Esophagus muscularis mucosa (tissue), 4 donors: ENCODE results near the gene PRKCD. TPM values are rescaled to one million over a fixed set of nuclear protein-coding genes. Genes with fewer than 3 reads are reported as not detected.
A peak's percentile ranks its signal among the peaks of the same experiment; 100 is the strongest.

Experiments used
- DNase-seq: peaks from one replicate; pipeline ENCODE4 v3.0.0-alpha.2; 2017; ENCODE audit errors: extremely low spot score
- H3K27ac ChIP-seq, 4 donors: fragments of 200-600 bp; sonication (generic); replicated peaks in 1 of 4; 1 replicate in 3 of 4; 2 replicates in 1 of 4; pipeline ENCODE4 v1.5.1; 2016 to 2019; ENCODE audit warnings: mild to moderate bottlenecking in 1 of 4
- H3K27me3 ChIP-seq, 4 donors: fragments of 200-600 bp; sonication (generic); one replicate each; pipeline versions ENCODE4 v1.5.1 to v1.6.0; 2016 to 2019
- H3K36me3 ChIP-seq, 4 donors: fragments of 200-600 bp; sonication (generic); one replicate each; pipeline ENCODE4 v1.5.1; 2016 to 2019
- H3K4me1 ChIP-seq, 4 donors: fragments of 200-600 bp; sonication (generic); one replicate each; pipeline ENCODE4 v1.5.1; 2016 to 2019
- H3K4me3 ChIP-seq, 4 donors: fragments of 200-600 bp; sonication (generic); 1 replicate in 2 of 4; 2 replicates in 2 of 4; pipeline ENCODE4 v1.5.1; 2016 to 2019; ENCODE audit warnings: mild to moderate bottlenecking in 4 of 4, moderate library complexity in 1 of 4
- H3K9me3 ChIP-seq, 4 donors: fragments of 200-600 bp; sonication (generic); 1 replicate in 3 of 4; 2 replicates in 1 of 4; pipeline ENCODE4 v1.5.1; 2016 to 2019
- EP300 ChIP-seq: sonication (generic); formaldehyde crosslinking; IDR thresholded peaks from one replicate; pipeline ENCODE4 v1.6.1; 2017; ENCODE audit warnings: antibody characterized with exemption
- POLR2A ChIP-seq: fragments of 450-650 bp; IDR thresholded peaks from one replicate; pipeline ENCODE4 v1.6.1; 2017; ENCODE audit warnings: antibody characterized with exemption, moderate library complexity, mild to moderate bottlenecking, low read depth
- POLR2AphosphoS5 ChIP-seq, 2 donors: sonication (generic); formaldehyde crosslinking; IDR thresholded peaks; one replicate each; pipeline ENCODE4 v1.6.1; 2017; ENCODE audit warnings: antibody characterized with exemption in 2 of 2
- WGBS: methylation state at CpG from one replicate; pipeline ENCODE4 v1.1.5; 2018; 5-methylcytosine and 5-hydroxymethylcytosine counted together
- intact Hi-C: fragments of 100-400 bp; cut with DNase I; formaldehyde crosslinking; loops from one replicate; pipeline ENCODE4 v1.15.1; 2023
- total RNA-seq, 4 donors: library from RNA; depleted of rRNA; stranded (reverse); fragments of >200 nt; gene quantifications; one replicate each; pipeline versions ENCODE4 v1.1.0 to v1.2.1, GENCODE V29; 2016
- TF ChIP-seq, protein P1 (sequence below), 3 experiments: fragments of 200-600 bp in 2 of 3; fragments of 450-650 bp in 1 of 3; sonication (generic) in 2 of 3; IDR thresholded peaks; one replicate each; pipeline ENCODE4 v1.5.1; 2017 to 2019; ENCODE audit warnings: antibody characterized with exemption in 3 of 3, mild to moderate bottlenecking in 2 of 3, moderate library complexity in 1 of 3

PRKCD gene
- total RNA-seq, 4 donors from 2014 or later, result 7.0 to 16.7 (median 12.4) TPM

DNA sequence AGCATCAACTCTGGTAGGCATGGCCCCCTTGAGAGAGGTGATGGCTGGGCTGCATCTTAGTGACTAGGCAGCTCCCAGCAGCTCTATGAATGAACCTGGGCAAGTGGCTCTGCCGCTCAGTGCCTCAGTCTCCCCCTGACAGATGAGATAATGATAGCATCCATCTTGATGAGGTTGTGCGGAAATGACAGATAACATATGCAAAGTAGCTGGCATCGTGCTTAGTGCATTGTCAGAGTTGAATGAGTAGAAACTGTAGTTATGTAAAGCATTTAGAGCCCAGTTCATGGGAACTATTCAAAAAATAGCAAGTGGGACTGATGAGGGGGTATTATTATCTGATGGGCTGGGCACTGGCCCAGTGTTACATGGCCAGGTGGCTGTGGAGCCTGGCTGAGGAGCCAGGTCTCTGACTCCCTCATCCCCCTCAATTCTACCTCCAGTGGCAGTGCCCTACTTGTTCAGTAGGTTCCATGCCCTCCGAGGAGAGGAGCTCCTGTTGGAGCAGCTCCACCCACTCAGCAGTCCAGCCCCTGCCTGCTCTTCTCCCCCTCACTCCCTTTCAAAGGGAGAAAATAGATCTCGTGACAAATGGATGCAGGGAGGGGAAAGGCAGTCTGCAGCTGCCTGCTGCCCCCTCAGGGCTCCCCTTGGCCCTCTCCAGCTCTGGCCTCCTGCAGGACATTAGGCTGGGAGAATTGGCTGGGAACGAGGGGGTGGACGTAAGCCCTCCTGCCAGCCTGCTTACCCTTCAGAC is 6.6 kb downstream of the PRKCD start:
- no peaks in the 10 kb centered on the region for H3K9me3 ChIP-seq
- H3K27me3 ChIP-seq, result no peaks in the 10 kb centered on the region
- H3K27ac ChIP-seq, result peak overlapping the region; percentile 33 to 60 (median 40)
- TF ChIP-seq, protein P1, sequence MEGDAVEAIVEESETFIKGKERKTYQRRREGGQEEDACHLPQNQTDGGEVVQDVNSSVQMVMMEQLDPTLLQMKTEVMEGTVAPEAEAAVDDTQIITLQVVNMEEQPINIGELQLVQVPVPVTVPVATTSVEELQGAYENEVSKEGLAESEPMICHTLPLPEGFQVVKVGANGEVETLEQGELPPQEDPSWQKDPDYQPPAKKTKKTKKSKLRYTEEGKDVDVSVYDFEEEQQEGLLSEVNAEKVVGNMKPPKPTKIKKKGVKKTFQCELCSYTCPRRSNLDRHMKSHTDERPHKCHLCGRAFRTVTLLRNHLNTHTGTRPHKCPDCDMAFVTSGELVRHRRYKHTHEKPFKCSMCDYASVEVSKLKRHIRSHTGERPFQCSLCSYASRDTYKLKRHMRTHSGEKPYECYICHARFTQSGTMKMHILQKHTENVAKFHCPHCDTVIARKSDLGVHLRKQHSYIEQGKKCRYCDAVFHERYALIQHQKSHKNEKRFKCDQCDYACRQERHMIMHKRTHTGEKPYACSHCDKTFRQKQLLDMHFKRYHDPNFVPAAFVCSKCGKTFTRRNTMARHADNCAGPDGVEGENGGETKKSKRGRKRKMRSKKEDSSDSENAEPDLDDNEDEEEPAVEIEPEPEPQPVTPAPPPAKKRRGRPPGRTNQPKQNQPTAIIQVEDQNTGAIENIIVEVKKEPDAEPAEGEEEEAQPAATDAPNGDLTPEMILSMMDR (IDR thresholded peaks at IDR 0.05), result no peak
- TF ChIP-seq POLR2A (no peak), EP300 (no peak), POLR2AphosphoS5 (IDR thresholded peaks at IDR 0.05) (no peak)
- intact Hi-C loops, result no loop called here
- no peak overlapping the region for H3K4me3 ChIP-seq
- peaks cover 0 to 6% (median 0%) of the 10 kb centered on the region in 4 donors for H3K36me3 ChIP-seq
- no peak for DNase-seq
- WGBS, result 76% methylated on average over 7 of the region's 7 CpGs
- H3K4me1 ChIP-seq, result peaks cover 12 to 97% (median 67%) of the 10 kb centered on the region in 4 donors

DNA sequence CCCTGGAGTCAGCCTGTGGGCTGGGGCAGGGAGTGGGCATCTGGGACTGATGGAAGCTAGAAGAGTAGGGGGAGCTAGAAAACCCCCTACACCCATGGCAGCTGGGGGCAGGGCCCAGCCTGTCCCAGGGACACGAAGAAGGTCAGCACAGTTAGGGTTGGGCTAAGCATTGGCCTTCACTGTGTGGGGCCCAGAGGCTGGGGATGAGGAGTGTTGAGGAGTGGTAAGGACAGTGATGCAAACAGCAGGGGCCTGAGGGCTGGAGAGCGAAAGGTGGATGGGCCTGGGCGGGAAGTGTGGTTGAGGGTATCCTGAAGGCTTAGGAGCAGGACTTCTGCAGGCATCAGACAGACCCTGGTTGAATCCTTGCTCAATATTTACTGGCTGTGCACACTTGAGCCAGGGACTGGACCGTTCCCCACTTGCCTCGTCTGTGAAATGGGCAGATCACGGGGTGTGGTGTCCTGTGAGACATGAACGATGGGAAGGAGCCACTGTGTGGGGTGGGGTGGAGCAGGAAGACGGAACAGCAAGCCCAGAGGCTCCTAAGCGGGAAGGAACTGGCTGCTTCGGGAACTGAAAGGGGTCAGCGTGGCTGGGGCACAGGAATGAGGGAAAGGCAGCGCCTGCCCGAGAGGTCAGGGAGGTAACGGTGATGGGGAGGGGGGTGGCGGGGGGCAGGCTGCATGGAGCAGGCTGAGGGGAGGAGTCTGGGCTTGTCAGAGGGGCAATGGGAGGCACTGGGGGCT is 7.3 kb downstream of the PRKCD start:
- DNase-seq, result no peak
- Histone ChIP-seq H3K4me3 (peak overlapping the region in 2 of 4 donors; percentile 10 to 34), H3K27me3 (no peaks in the 10 kb centered on the region), H3K27ac (peak overlapping the region in 3 of 4 donors; percentile 15 to 39 (median 36)), H3K9me3 (no peaks in the 10 kb centered on the region), H3K4me1 (peaks cover 12 to 91% (median 61%) of the 10 kb centered on the region in 4 donors), H3K36me3 (peaks cover 0 to 12% (median under 1%) of the 10 kb centered on the region in 4 donors)
- TF ChIP-seq POLR2A (no peak), POLR2AphosphoS5 (IDR thresholded peaks at IDR 0.05) (no peak), EP300 (no peak)
- TF ChIP-seq, protein P1 (IDR thresholded peaks at IDR 0.05), result no peak
- WGBS, result 83% methylated on average over 15 of the region's 15 CpGs
- intact Hi-C loops, result no loop called here

- TF ChIP-seq POLR2A, result no peak
- TF ChIP-seq, protein P1 (IDR thresholded peaks at IDR 0.05), result no peak
- intact Hi-C loops, result no loop called here
- no peak for DNase-seq
- Histone ChIP-seq H3K9me3 (no peaks in the 10 kb centered on the region), H3K27ac (peak overlapping the region; percentile 6 to 36 (median 18)), H3K27me3 (no peaks in the 10 kb centered on the region), H3K36me3 (peaks cover 0 to 12% (median 9%) of the 10 kb centered on the region in 4 donors), H3K4me3 (peak overlapping the region in 2 of 4 donors; percentile 10 to 34), H3K4me1 (peaks cover 12 to 84% (median 59%) of the 10 kb centered on the region in 4 donors)
- 72% methylated on average over 12 of the region's 15 CpGs for WGBS
These were observed 8.2 kb downstream of the PRKCD start for GRCh38 chr3:53169045-53169831.

- H3K4me3 ChIP-seq, result no peak overlapping the region
- peak overlapping the region in 3 of 4 donors; percentile 6 to 22 (median 15) for H3K27ac ChIP-seq
- H3K9me3 ChIP-seq, result no peaks in the 10 kb centered on the region
- DNase-seq, result no peak
- intact Hi-C loops, result no loop called here
- 96% methylated on average over 6 of the region's 9 CpGs for WGBS
- peaks cover 0 to 15% (median 12%) of the 10 kb centered on the region in 4 donors for H3K36me3 ChIP-seq
- TF ChIP-seq, protein P1 (IDR thresholded peaks at IDR 0.05), result no peak
- H3K4me1 ChIP-seq, result peaks cover 12 to 77% (median 57%) of the 10 kb centered on the region in 4 donors
- H3K27me3 ChIP-seq, result no peaks in the 10 kb centered on the region
These were observed 8.9 kb downstream of the PRKCD start for GRCh38 chr3:53169832-53170324.
